SU-DHL-6 (cell line): ENCODE results near the gene ITGB5.

Experiments used
- H2AFZ ChIP-seq: fragments of 200-600 bp; sonication (generic); 2 replicates; pipeline ENCODE4 v1.6.1; 2014; ENCODE audit warnings: low read depth, mild to moderate bottlenecking, moderate library complexity, mixed read lengths, antibody characterized with exemption, low read length; ENCODE audit not compliant: severe bottlenecking
- H3F3A ChIP-seq: fragments of 200-600 bp; shearing (Covaris generic); 2 replicates; pipeline ENCODE4 v1.6.0; 2016; ENCODE audit warnings: antibody characterized with exemption, mild to moderate bottlenecking; ENCODE audit not compliant: insufficient read depth
- H3K27ac ChIP-seq: fragments of 200-600 bp; sonication (generic); 2 replicates; pipeline ENCODE4 v1.5.1; 2016; ENCODE audit warnings: low read depth, mild to moderate bottlenecking, low read length, moderate library complexity, mixed read lengths
- H3K27me3 ChIP-seq: fragments of 200-600 bp; sonication (generic), shearing (Covaris generic); 2 replicates; pipeline ENCODE4 v1.6.0; 2014; ENCODE audit warnings: mild to moderate bottlenecking, low read length
- H3K36me3 ChIP-seq: fragments of 200-600 bp; sonication (generic); 2 replicates; pipeline ENCODE4 v1.6.1; 2014; ENCODE audit warnings: mild to moderate bottlenecking, low read length, mixed read lengths
- H3K4me2 ChIP-seq: fragments of 300-600, 200-600 bp; shearing (Covaris generic), sonication (generic); 2 replicates; pipeline ENCODE4 v1.6.0; 2014; ENCODE audit warnings: low read length, low read depth, mild to moderate bottlenecking; ENCODE audit not compliant: poor library complexity, severe bottlenecking
- H3K4me3 ChIP-seq: fragments of 200-600 bp; sonication (generic); 2 replicates; pipeline ENCODE4 v1.5.1; 2014; ENCODE audit warnings: antibody characterized with exemption, low read length, mild to moderate bottlenecking, mixed read lengths; ENCODE audit not compliant: insufficient read depth, poor library complexity, severe bottlenecking
- H3K79me2 ChIP-seq: fragments of 200-600 bp; sonication (generic); 2 replicates; pipeline ENCODE4 v1.6.1; 2014; ENCODE audit warnings: mild to moderate bottlenecking, low read length, moderate library complexity; ENCODE audit not compliant: insufficient read depth
- H3K9ac ChIP-seq: fragments of 200-600 bp; sonication (generic); 2 replicates; pipeline ENCODE4 v1.7.0; 2014; ENCODE audit warnings: mild to moderate bottlenecking, low read length
- H3K9me2 ChIP-seq: fragments of 200-600 bp; sonication (generic); replicated peaks from 2 replicates; pipeline ENCODE4 v1.6.1; 2014; ENCODE audit warnings: low read length; ENCODE audit not compliant: insufficient read depth
- H3K9me3 ChIP-seq: fragments of 200-600 bp; sonication (generic); 2 replicates; pipeline ENCODE4 v1.6.1; 2014; ENCODE audit warnings: low read length, mixed read lengths; ENCODE audit not compliant: insufficient read depth
- H4K20me1 ChIP-seq: fragments of 200-600 bp; sonication (generic); 2 replicates; pipeline ENCODE4 v1.6.1; 2014; ENCODE audit warnings: low read depth, mild to moderate bottlenecking, antibody characterized with exemption, low read length, moderate library complexity, mixed read lengths
- EZH2phosphoT487 ChIP-seq: fragments of 200-600 bp; sonication (generic), shearing (Covaris generic); conservative IDR thresholded peaks from 2 replicates; pipeline ENCODE4 v1.6.1; 2018; ENCODE audit warnings: mild to moderate bottlenecking, antibody characterized with exemption, low read length, moderate library complexity, mixed read lengths
- TF ChIP-seq, protein P1 (sequence below): fragments of 200-600 bp; sonication (generic); IDR thresholded peaks from one replicate; pipeline ENCODE4 v1.5.1; 2017; ENCODE audit warnings: antibody characterized with exemption, mild to moderate bottlenecking, low read length, moderate library complexity; ENCODE audit not compliant: insufficient read depth, poor library complexity, severe bottlenecking

ITGB5 gene

DNA sequence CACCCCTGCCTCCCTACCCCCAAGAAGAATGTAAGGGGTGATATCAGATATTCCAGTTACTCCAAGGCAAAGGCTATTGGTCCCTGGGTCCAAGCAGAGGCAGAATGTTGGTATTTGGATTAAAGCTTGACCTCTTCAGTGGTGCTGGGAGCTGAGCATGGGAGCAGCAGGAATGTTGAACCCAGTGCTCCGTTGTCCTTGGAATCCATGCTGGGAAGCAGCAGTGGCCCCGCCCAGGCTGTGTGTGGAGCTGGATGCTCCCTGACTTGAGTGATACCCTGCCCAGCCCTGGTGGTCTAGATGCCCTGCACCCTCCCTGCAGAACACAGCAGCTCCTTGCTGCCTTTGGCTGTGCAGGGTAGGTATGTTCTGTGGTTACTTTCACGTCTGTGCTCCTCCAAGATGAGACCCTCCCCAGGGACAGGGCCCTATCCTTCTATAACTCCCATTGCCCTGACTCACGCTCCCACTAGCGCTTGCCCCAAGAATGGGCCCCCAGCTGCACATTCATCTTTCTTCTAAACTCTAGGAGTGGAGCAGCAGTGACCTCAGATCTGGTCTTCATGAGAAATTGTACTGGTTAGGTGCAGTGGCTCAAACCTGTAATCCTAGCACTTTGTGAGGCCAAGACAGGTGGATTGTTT, 121.8 kb downstream of the ITGB5 start:
- H2AFZ ChIP-seq, result no peak overlapping the region
- no peaks in the 10 kb centered on the region for H3K9me2 ChIP-seq
- H4K20me1 ChIP-seq, result no peaks in the 10 kb centered on the region
- no peak for TF ChIP-seq EZH2phosphoT487
- TF ChIP-seq, protein P1, sequence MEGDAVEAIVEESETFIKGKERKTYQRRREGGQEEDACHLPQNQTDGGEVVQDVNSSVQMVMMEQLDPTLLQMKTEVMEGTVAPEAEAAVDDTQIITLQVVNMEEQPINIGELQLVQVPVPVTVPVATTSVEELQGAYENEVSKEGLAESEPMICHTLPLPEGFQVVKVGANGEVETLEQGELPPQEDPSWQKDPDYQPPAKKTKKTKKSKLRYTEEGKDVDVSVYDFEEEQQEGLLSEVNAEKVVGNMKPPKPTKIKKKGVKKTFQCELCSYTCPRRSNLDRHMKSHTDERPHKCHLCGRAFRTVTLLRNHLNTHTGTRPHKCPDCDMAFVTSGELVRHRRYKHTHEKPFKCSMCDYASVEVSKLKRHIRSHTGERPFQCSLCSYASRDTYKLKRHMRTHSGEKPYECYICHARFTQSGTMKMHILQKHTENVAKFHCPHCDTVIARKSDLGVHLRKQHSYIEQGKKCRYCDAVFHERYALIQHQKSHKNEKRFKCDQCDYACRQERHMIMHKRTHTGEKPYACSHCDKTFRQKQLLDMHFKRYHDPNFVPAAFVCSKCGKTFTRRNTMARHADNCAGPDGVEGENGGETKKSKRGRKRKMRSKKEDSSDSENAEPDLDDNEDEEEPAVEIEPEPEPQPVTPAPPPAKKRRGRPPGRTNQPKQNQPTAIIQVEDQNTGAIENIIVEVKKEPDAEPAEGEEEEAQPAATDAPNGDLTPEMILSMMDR, result no peak
- no peaks in the 10 kb centered on the region for H3K27me3 ChIP-seq
- no peaks in the 10 kb centered on the region for H3K79me2 ChIP-seq
- H3F3A ChIP-seq, result no peaks in the 10 kb centered on the region
- no peak overlapping the region for H3K4me3 ChIP-seq
- no peak overlapping the region for H3K4me2 ChIP-seq
- no peak overlapping the region for H3K27ac ChIP-seq
- H3K9me3 ChIP-seq, result no peaks in the 10 kb centered on the region
- H3K9ac ChIP-seq, result no peak overlapping the region
- no peaks in the 10 kb centered on the region for H3K36me3 ChIP-seq

DNA sequence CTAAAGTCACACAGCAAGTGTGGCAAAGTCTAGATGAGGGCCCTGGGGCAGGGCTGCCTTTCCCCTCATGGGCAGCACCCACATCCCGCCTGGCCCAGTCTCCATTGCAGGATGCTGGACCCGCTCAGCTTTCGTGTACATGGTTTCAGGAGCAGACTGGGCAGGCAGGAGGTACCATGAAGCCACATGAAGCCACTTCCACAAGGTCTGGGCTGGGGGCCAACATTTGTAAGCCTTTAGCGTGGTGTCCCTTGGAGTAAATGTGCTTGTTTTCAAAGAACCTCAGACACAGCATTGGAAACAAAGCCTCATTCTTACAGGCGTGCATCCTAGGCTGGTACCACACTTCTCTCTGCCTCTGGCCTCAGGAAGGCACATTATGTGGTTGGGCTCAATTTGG, 122.4 kb downstream of the ITGB5 start:
- H3K36me3 ChIP-seq, result no peaks in the 10 kb centered on the region
- no peaks in the 10 kb centered on the region for H3F3A ChIP-seq
- TF ChIP-seq EZH2phosphoT487, result no peak
- TF ChIP-seq, protein P1, result no peak
- H3K4me2 ChIP-seq, result no peak overlapping the region
- H3K27ac ChIP-seq, result no peak overlapping the region
- H2AFZ ChIP-seq, result no peak overlapping the region
- no peak overlapping the region for H3K9ac ChIP-seq
- no peaks in the 10 kb centered on the region for H3K27me3 ChIP-seq
- H3K9me3 ChIP-seq, result no peaks in the 10 kb centered on the region
- H4K20me1 ChIP-seq, result no peaks in the 10 kb centered on the region
- no peaks in the 10 kb centered on the region for H3K9me2 ChIP-seq
- no peaks in the 10 kb centered on the region for H3K79me2 ChIP-seq
- H3K4me3 ChIP-seq, result no peak overlapping the region

GRCh38 chr3:124763644-124764358, 123.4 kb downstream of the ITGB5 start:
- Histone ChIP-seq H3F3A (no peaks in the 10 kb centered on the region), H3K79me2 (no peaks in the 10 kb centered on the region), H3K36me3 (no peaks in the 10 kb centered on the region), H2AFZ (no peak overlapping the region), H3K27me3 (no peaks in the 10 kb centered on the region), H3K9me3 (no peaks in the 10 kb centered on the region), H3K4me2 (no peak overlapping the region), H3K9ac (no peak overlapping the region), H3K9me2 (no peaks in the 10 kb centered on the region), H4K20me1 (no peaks in the 10 kb centered on the region), H3K4me3 (no peak overlapping the region), H3K27ac (no peak overlapping the region)
- no peak for TF ChIP-seq EZH2phosphoT487
- TF ChIP-seq, protein P1, result no peak
